ENCODE measurements around the gene DGLUCY.
A peak's percentile ranks its signal among the peaks of the same experiment; 100 is the strongest.
"Not testable (repeated sequence)": the region's sequence is repeated elsewhere in the genome, so short reads cannot be mapped to it uniquely, and the experiment has no call there.

DGLUCY gene

DNA sequence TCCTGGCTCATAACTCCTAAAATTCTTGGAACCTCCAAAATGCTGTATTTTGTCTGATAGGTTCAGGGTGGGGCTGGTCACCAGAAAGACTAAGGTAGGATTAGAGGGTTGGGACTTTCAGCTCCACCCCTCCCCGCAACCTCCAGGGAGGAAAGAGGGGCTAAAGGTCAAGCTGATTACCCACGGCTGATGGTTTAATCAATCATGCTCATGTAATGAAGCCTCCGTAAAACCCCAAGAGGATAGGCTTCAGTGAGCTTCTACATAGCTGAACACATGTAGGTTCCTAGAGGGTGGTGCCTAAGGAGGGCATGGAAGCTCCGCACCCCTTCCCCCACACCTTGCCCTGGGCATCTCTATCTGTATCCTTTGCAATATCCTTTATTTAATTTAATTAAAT is 60.0 kb downstream of the DGLUCY start:
- no peak for DNase-seq

DNA sequence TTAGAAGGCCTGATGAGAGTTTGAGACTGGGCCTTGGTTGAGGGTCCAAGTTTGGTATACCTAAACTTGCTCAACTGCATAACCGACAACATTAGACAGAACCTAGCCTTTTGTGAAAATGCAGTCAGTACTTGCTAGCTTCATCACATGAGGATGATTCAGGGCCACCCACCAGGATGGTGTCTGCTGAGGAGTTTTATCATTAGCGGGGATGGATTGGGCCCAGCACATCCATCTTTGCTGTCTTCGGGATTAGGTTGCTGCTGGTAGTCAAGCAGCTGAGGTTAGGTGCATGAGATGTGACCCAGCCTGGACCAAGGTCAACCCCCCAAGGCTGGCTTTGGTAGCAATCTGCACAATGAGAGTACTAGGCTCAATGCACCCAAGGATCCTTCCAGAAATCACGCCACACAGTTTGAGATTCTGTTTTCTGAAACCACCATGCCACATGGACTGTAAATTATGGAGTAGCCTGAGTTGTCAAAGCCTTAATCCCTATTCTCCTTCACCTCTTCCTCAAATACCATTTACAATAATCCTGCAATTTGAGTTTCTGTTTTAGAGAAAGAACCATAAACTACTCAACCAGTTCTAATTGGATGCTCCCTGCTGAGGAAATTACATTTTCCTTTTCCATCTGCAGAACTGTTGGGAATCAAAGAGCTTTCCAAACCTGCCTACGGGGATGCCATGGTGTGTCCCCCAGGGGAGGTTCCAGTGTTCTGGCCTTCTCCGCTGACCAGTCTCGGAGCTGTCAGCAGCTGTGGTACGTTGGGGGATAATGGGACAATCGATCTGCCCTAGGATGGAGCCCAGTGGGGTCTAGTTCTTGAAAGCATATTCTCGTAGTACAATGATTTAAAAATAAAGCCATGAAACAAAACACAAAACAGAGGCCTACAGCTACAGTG is 61.7 kb downstream of the DGLUCY start:
- no peak for DNase-seq

DNA sequence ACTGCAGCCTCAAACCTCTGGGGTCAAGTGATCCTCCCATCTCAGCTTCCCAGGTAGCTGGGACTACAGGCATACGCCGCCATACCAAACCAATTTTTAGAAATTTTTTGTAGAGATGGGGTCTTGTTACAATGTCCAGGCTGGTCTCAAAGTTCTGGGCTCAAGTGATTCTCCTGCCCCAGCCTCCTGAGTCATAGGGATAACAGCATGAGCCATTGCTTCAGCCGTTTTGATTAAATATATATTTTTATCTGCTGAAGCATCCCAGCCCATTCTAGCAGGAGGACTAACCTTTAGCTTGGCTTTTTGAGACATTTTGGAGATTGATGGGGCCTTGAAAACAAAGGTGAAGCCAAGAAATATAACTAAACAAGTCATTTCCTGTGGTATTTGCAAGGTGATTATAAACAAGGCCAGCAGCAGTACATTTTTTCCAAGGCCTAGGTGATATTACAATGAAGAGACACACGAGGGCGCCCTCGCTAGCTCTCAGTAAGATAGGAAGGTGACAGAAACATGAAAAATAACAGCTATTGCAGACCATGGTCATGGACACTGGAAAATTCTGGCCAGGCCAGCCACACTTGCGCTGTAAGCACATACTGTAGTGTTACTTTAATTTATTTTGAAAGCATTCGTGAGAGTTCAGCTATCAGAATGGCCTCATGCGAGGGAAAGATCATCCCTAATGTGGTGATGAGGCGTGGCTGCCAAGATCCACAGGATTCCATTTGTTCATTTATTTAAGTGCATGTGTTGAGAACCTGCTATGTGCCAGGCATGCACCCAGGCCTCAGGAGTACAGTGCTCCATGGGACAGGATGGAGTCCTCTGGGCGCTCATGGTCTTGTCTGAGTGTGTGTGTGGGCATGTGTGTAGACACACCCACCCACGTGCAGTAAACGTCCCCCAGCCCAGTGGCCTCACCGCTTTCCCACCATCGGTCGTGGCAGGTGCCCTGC is 63.5 kb downstream of the DGLUCY start:
- peak; percentile 56 for DNase-seq

DNA sequence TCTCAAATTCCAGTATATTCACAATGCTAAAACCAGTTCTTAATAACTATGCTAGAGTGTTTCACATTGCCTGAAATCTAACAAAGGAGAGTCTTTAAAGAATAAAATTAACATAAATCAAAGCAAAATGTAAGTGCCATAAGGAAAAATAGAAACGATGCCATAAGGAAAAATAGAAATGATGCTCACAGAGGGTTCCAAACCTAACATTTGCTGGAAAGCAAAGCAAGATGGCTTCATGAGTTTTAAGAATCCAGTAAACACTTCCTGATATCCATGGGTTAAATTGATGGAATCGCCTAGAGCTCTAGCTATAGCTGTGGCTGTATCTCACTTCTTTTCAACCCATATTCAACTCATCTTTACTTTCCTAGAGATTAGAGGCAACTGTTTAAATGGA is 66.7 kb downstream of the DGLUCY start:
- no peak for DNase-seq

DNA sequence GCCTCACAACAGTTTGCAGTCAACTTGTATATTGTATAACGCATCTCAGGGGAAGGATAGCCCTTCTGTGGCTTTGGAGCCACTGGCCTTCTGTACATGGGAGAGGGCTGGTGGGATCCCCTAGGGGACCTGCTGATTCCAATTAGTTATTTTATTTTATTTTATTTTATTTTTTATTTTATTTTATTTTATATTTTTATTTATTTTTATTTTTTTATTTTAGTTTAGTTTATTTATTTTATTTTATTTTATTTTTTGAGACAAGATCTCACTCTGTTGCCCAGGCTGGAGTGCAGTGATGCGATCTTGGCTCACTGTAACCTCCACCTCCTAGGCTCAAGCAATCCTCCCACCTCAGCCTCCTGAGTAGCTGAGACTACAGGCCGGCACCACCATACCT is 68.9 kb downstream of the DGLUCY start:
- not testable (repeated sequence) for DNase-seq

DNA sequence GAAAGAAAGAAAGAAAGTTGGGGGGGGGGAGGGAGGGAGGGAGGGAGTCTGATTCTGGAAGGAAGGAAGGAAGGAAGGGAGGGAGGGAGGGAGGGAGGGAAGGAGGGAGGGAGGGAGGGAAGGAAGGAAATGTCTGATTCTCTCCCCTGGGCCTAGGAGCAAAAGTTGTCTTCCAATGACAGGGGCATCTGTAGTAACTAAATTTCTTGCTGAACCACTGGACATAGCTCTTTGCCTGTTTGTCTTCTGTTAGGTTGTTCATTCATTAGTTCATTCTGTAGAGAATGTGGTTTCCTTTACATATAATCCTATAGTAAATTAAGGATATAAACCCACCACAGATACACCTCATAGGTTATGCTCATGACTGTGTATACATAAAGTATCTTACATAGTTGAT is 70.7 kb downstream of the DGLUCY start:
- no peak for DNase-seq

DNA sequence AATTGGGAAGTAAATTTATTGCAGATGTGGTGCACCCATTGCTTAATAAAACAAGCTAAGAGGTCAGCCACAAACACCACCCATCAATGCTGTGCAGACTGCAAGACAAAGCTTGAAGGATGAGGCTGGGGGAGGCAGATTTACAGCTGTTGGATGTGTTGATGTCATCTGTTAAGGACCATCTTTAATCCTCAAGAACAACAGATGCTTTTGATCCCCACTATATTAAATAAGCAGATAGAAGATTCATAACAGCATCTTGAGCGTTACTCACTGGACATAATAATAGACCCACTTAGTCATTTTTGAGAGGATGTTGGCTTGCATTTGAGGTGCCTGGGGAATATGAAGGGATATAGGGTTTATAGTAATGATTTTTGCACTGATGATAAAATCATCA is 71.8 kb downstream of the DGLUCY start:
- DNase-seq = no peak

DNA sequence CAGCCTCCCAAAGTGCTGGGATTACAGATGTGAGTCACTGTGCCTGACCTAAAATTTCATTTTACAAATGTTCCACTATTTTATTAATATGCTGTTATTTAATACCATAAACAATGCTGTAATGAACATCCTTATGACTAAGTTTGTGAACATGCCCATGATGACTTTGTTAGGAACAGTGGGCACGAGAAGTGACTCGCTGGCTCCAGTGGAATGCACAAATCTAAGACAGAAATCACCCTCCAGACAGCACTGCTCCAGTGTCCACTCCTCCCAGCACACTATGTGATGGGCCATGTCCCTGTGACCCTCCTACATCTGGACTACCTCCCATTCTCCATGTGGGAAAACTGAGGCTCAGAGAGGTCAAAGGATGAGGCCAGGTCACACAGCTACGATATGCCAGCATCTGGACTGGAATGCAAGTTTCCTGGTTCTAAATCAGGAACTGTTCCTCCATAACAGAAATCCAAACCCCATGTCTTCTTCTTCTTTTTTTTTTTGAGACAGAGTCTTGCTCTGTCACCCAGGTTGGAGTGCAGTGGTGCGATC is 72.7 kb downstream of the DGLUCY start:
- DNase-seq = no peak

DNA sequence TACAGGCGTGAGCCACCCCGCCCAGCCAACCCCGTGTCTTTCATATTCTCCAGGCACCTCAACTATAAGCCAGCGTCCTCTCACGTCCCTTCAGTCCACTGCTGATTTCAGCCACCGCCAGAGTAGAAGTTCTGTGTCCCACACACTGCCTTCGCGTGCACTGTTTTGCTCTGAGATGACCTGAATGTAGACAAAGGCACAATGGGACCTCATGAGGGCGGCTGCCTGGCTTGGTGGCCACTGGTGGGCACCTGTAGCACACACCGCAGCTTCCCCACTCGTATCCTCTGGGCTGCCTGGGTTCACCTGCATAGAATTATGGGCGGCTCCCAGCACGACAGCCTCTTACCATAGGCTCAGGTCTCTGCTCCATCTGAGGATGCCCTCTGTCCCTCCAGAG is 73.4 kb downstream of the DGLUCY start:
- no peak for DNase-seq

DNA sequence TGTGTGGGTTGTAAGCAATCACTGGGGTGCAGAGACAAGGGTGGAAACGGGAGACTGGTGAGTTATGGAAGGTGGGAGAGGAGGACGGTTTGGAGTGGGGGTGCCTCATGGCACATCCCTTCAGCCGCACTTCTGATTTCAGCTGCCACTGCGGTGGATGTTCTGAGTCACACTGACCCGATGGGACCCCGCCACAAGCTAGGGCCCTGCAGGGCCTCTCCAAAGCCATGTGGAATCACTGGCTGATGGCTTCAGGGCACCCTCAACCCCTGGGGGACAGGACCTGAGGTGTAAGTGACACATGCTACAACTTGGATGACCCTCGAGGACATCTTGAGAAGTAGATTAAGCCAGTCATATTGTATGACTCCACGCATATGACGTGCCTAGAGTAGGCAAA is 77.0 kb downstream of the DGLUCY start:
- no peak for DNase-seq

DNA sequence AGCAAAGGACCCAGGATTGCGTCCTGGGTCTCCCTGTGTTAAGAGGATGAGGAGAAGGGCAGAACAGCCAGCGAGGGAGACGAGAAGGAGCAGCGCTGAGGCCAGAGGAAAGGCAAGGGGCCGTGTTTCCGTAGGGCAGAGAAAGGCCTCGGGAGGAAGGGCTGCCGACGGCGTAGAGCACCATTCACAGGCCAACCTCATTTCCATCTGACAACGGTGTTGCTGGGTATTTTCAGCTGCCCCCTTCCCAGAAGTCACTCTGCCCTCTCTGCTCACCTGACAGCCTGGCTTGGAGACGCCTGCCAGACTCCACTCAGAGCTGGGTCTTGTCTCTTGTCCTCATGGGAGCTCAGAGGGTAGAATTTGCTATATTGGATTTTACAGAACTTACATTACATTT is 79.2 kb downstream of the DGLUCY start:
- no peak for DNase-seq

DNA sequence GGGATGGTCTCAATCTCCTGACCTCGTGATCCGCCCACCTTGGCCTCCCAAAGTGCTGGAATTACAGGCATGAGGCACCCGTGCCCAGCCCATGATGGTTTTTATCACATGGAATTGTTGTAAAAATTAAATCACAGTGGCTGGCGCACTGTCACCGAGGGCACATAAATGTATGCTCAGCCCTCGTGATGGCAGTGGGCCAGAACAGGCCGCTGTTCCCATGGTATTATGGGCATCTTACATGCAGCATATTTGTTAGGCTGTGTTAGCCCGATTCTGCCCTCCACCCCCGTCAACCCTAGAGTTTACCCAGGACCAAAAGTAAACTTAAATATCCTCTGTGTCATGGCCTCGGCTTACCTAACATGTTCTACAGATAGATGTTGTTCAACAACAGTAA is 82.0 kb downstream of the DGLUCY start:
- DNase-seq = no peak

DNA sequence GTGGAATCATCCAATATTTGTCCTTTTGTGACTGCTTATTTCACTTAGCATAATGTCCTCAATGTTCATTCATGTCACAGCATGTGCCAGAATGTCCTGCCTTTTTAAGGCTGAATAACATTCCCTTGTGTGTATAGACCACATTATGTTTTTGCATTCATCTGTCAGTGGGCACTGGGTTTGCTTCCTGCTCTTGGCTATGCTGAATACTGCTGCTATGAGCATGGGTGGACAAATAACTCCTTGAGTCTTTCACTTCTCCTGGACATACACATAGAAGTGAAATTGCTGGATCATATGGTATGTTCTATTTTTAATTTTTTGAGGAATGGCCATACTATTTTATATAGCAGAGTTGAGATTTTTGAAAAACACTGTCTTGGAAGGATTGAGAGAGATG is 83.8 kb downstream of the DGLUCY start:
- no peak for DNase-seq

DNA sequence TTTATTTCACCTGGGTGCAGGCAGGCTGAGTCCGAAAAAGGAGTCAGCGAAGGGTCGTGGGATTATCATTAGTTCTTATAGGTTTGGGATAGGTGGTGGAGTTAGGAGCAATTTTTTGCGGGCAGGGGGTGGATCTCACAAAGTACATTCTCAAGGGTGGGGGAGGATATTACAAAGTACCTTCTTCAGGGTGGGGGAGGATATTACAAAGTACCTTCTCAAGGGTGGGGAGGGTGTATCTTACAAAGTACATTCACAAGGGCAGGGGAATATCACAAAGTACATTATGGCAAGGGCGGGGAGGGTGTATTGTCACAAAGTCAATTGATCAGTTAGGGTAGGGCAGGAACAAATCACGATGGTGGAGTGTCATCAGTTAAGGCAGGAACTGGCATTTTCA is 86.9 kb downstream of the DGLUCY start:
- not testable (repeated sequence) for DNase-seq

DNA sequence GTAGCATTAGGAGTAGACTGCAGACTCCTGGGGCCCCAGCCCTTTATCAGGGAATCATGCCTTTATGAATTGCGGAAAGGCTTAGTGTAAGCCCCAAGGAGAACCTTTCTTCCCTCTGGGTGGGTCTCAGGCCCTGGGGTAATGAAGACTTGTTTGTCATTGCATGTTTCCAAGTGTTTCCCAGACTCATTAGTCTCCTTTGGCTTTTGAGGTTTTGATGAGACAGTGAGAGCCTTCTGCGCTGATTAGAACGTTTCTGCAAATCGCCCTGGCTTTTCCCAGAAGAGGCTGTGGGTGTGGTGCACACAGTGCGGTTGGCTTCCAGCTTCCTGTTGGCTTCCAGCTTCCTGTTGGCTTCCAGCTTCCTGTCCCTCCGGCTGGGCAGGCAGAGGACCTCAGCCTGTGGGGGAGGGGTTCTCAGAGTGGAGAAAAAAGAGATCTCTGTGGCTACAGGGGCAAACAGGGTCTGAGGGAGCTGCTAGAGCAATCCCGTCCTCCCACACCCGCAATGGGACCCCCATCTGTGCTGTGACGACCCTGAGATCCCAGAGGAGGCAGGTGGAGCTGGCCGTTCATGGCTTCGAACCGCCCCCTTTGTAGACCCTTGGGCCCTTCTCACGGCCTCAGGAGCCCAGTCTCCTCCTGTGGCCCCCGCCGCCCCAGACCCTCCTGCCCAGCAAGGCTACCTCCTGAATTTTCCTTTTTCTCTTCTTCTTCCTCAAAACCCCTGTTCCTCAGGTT is 88.5 kb downstream of the DGLUCY start:
- DNase-seq = peak; percentile 19

DNA sequence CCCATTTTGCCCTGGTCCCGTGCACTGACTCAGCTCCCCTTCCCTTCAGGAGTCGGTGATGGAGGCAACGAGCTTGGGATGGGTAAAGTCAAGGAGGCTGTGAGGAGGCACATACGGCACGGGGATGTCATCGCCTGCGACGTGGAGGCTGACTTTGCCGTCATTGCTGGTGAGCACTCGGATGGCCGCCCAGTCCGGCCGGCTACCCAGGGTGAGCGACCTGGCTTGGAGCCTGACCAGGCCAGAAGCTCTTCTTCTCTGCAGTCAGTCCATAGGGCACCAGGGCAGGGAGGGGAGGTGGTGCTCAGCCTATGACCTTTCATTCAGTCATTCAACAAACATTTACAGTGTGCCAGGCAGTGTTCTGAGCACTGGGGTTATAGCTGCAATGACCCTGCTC is 90.8 kb downstream of the DGLUCY start:
- DNase-seq = no peak

DNA sequence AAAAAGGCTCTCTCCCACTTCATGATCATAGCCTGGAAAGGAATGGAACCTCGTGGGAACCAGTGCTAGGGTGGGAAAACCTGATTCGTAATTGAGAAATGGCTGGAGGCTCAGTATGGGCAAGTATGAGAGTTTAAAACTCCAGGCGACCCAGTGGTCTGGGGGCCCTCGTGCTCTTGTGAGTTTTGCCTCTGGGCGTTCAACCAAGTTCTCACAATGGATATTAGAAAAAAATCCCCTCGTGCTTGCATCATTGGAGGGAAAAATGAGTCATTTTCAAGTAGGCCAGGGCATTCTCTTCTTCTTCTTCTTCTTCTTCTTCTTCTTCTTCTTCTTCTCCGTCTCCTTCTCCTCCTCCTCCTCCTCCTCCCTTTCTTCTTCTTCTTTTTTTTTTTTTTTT is 91.6 kb downstream of the DGLUCY start:
- DNase-seq = no peak

DNA sequence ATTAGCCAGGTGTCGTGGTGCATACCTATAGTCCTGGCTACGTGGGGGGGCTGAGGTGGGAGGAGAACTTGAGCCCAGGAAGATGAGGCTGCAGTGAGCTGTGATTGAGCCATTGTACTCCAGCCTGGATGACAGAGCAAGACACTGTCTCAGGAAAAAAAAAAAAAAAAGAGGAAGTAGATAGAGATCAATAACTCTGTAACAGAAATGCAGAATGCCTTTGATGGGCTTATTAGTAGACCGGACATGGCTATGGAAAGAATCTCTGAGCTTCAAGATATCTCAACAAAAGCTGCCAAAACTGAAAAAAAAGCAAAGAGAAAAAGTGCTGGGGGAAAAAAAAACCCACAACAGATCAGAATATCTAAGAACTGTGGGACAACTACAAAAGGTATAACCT is 93.1 kb downstream of the DGLUCY start:
- no peak for DNase-seq

DNA sequence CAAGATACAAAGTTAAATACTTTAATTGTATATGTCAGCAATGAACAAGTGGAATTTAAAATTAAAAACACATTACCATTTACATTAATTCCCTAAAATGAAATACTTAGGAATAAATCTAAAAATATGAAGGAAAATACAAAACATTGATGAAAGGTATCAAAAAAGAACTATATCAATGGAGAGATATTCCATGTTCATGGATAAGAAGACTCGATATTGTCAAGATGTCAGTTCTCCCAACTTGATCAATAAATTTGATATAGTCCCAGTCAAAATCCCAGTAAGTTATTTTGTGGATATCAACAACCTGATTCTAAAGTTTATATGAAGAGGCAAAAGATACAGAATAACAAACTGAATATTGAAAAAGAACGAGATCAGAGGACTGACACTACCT is 97.1 kb downstream of the DGLUCY start:
- DNase-seq = no peak

DNA sequence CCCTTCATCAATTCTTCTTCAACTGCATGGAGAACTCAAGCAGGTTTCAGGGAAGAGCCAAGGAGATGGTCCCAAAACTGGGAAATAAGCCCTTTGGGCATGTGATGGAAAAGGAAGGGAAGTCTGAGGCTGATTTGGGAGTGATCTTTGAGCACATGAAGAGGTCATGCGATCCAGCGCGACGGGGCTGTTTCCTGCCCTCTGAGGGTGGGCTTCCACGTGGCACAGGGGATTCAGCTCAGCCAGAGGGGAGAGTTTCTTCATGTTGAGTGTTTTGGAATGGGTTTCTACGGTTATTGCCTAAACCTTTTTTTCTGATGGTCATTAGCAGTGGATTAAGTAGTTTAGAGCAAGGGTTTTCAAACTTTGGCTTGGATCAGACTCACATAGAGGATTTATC is 100.4 kb downstream of the DGLUCY start:
- no peak for DNase-seq

DNA sequence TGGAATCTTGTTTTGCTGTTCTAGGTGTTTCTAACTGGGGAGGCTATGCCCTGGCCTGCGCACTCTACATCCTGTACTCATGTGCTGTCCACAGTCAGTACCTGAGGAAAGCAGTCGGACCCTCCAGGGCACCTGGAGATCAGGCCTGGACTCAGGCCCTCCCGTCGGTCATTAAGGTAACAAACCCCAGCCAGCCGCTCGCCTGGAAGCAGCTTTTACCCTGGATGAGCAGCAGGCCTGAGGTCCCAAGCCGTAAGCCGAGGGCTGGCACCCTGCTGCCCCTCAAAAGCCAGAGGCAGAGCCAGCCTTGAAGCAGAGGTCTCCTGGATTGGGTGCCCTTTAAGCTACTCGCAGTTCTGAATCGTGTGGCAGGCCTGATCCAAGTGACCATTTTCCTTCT is 101.5 kb downstream of the DGLUCY start:
- DNase-seq = no peak

DNA sequence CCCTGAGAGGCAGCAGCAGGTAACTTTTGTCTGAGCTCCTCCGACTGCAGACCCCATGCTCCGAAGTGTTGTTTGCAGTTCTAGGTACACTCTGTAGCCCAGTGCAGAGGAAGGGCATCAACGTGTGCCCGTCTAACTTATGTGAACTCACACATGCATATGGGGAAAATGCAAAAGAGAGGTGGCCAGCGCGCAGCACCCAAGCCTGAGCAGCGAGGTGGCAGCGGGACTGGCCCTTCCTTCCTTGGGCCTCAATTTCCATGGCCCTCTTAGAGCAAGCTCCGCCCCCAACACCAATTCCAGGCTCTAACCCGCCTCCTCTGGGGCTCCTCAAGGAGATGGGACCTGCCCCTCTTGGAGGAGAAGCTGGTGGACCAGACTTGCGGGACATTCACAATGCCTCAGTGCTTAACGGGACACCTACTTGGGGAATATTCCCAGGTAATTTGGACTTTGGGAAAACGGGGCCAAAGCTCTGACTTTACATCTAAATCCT is 102.9 kb downstream of the DGLUCY start:
- DNase-seq = no peak

DNA sequence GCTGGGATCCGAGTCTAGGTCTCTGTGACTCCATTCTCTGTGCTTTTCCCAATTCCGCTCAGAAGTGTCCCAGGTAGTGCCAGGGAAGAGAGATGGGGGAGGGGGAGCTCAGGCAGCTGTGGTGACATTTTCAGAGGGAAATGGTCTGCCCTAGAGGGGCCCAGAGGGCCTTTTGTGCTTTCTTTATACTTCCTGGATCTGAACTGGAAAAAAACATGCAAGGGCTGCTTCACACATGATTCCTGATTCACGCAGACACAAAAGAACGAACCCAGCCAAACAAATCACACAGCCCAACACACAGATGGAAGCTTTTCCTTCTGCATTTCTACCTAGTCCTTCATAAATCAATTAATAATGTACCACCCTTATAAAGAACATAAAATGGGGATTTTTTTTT is 104.1 kb downstream of the DGLUCY start:
- no peak for DNase-seq
